HCT116 (cell line): ENCODE results near the gene NUMA1. TPM values are rescaled to one million over a fixed set of nuclear protein-coding genes. Genes with fewer than 3 reads are reported as not detected.

ENCODE experiments used
- ATF3 ChIP-seq: IDR thresholded peaks from 2 replicates; pipeline ENCODE4 v1.6.1; 2012
- CEBPB ChIP-seq: IDR thresholded peaks from 2 replicates; pipeline ENCODE4 v1.6.1; 2012; ENCODE audit warnings: low read depth
- CTCF ChIP-seq, 3 experiments: fragments of 200-600 bp in 1 of 3; sonication (generic) in 1 of 3; IDR thresholded peaks in 2 of 3; conservative IDR thresholded peaks in 1 of 3; 2 replicates each; pipeline ENCODE4 v1.5.1; 2012 to 2017; ENCODE audit warnings: low read depth in 2 of 3, low read length in 2 of 3, antibody characterized with exemption in 1 of 3, borderline replicate concordance in 1 of 3, control low read depth in 1 of 3, mild to moderate bottlenecking in 1 of 3, mixed read lengths in 1 of 3, mixed run types in 1 of 3, moderate library complexity in 1 of 3; ENCODE audit not compliant: insufficient read depth in 1 of 3
- EZH2 ChIP-seq: fragments of 200-600 bp; sonication (generic); IDR thresholded peaks from 2 replicates; pipeline ENCODE4 v1.6.1; 2017; ENCODE audit warnings: antibody characterized with exemption, mixed run types
- FOSL1 ChIP-seq: IDR thresholded peaks from 2 replicates; pipeline ENCODE4 v1.6.1; 2012; ENCODE audit warnings: low read depth
- JUND ChIP-seq: IDR thresholded peaks from 2 replicates; pipeline ENCODE4 v1.6.1; 2012
- REST ChIP-seq: IDR thresholded peaks from 2 replicates; pipeline ENCODE4 v1.6.1; 2012; ENCODE audit warnings: low read depth
- SIN3A ChIP-seq: IDR thresholded peaks from 2 replicates; pipeline ENCODE4 v1.6.1; 2012; ENCODE audit warnings: low read depth
- SRF ChIP-seq: IDR thresholded peaks from 2 replicates; pipeline ENCODE4 v1.6.1; 2012; ENCODE audit warnings: low read depth
- TCF7L2 ChIP-seq: IDR thresholded peaks from 2 replicates; pipeline ENCODE4 v1.7.0; 2011; ENCODE audit warnings: borderline replicate concordance, inconsistent platforms; ENCODE audit not compliant: insufficient read depth, insufficient read length; ENCODE audit errors: extremely low read depth
- ZFX ChIP-seq: fragments of 450-650 bp; IDR thresholded peaks from 2 replicates; pipeline ENCODE4 v1.6.1; 2017
- total RNA-seq: library from RNA; stranded (reverse); gene quantifications from one replicate; pipeline ENCODE4 v1.2.1, GENCODE V29; 2021; ENCODE audit not compliant: unreplicated experiment

Gene NUMA1
- total RNA-seq, 1 experiment from 2014 or later: 133 TPM

GRCh38 chr11:72012091-72012630 is 68.2 kb downstream of the NUMA1 start (continued):
- TF ChIP-seq REST: no peak
- TF ChIP-seq CEBPB: no peak
- TF ChIP-seq FOSL1: no peak
- TF ChIP-seq CTCF (IDR thresholded peaks at IDR 0.05 in 2 of 3, conservative IDR thresholded peaks at IDR 0.05 in 1 of 3; ENCODE audit: borderline replicate concordance in 1 of 3, insufficient read depth in 1 of 3, low read depth in 2 of 3, low read length in 2 of 3): no peak
- TF ChIP-seq ATF3: no peak
- TF ChIP-seq SRF: no peak
- TF ChIP-seq TCF7L2: no peak
- no peak for TF ChIP-seq SIN3A
- no peak for TF ChIP-seq JUND
- TF ChIP-seq EZH2: no peak
- TF ChIP-seq ZFX: no peak
